Lower lobe of right lung (tissue), 2 donors: ENCODE results near the gene THBS1. TPM values are rescaled to one million over a fixed set of nuclear protein-coding genes. Genes with fewer than 3 reads are reported as not detected.

Experiments used
- ATAC-seq, 2 donors: fragments of 200-7000 bp; cut with Tn5 transposase; one replicate each; pipeline ENCODE4 v1.9.1; 2020 to 2022; ENCODE audit warnings: mild to moderate bottlenecking in 2 of 2, moderate library complexity in 2 of 2
- DNase-seq: peaks from one replicate; pipeline ENCODE4 v3.0.0-alpha.2; 2020
- H3K27ac ChIP-seq: fragments of 200-600 bp; one replicate; pipeline ENCODE4 v1.8.0; 2022
- H3K27me3 ChIP-seq: fragments of 200-600 bp; one replicate; pipeline ENCODE4 v1.8.0; 2022; ENCODE audit warnings: low read depth
- H3K36me3 ChIP-seq: fragments of 200-600 bp; one replicate; pipeline ENCODE4 v1.8.0; 2022; ENCODE audit warnings: mild to moderate bottlenecking
- H3K4me1 ChIP-seq: fragments of 200-600 bp; one replicate; pipeline ENCODE4 v1.8.0; 2022
- H3K4me3 ChIP-seq: fragments of 200-600 bp; one replicate; pipeline ENCODE4 v1.8.0; 2022; ENCODE audit warnings: mild to moderate bottlenecking
- H3K9me3 ChIP-seq: fragments of 200-600 bp; one replicate; pipeline ENCODE4 v1.8.0; 2022
- CTCF ChIP-seq: fragments of 200-600 bp; IDR thresholded peaks from one replicate; pipeline ENCODE4 v1.8.0; 2022; ENCODE audit warnings: antibody characterized with exemption, mild to moderate bottlenecking
- intact Hi-C: fragments of 100-400 bp; cut with DNase I; formaldehyde crosslinking; loops from one replicate; pipeline ENCODE4 v1.11.0; 2022
- total RNA-seq: library from RNA; stranded (reverse); fragmentation: NEBNext Ultra II Directional; extraction: Animal tissue kit (Norgen Biotek cat#: 25700); gene quantifications from one replicate; pipeline ENCODE4 v1.2.1, GENCODE V29; 2021
- donor health status: DM: no; HTN: yes; CAD: no; lungs with severe emphysema.

Gene THBS1
- total RNA-seq, 1 donor from 2014 or later, result 226 TPM

GRCh38 chr15:39593071-39593655, 12.3 kb downstream of the THBS1 start:
- H3K36me3 ChIP-seq, result peaks cover 85% of the 10 kb centered on the region
- intact Hi-C loops, result no loop called here
- DNase-seq (no peak), ATAC-seq (no peak)
- H3K4me1 ChIP-seq, result no peaks in the 10 kb centered on the region
- H3K27ac ChIP-seq, result no peak overlapping the region
- no peak for TF ChIP-seq CTCF
- no peak overlapping the region for H3K4me3 ChIP-seq
- no peaks in the 10 kb centered on the region for H3K9me3 ChIP-seq
- H3K27me3 ChIP-seq, result no peaks in the 10 kb centered on the region

GRCh38 chr15:39593656-39594445, 13.0 kb downstream of the THBS1 start:
- H3K27ac ChIP-seq, result no peak overlapping the region
- no peaks in the 10 kb centered on the region for H3K9me3 ChIP-seq
- no peak overlapping the region for H3K4me3 ChIP-seq
- intact Hi-C loops, result no loop called here
- H3K4me1 ChIP-seq, result no peaks in the 10 kb centered on the region
- no peak for TF ChIP-seq CTCF
- no peak for ATAC-seq
- no peak for DNase-seq
- H3K27me3 ChIP-seq, result no peaks in the 10 kb centered on the region
- peaks cover 78% of the 10 kb centered on the region for H3K36me3 ChIP-seq

GRCh38 chr15:39594446-39595337, 13.8 kb downstream of the THBS1 start:
- no peak for TF ChIP-seq CTCF
- Histone ChIP-seq H3K9me3 (no peaks in the 10 kb centered on the region), H3K36me3 (peaks cover 69% of the 10 kb centered on the region), H3K4me1 (no peaks in the 10 kb centered on the region), H3K27me3 (no peaks in the 10 kb centered on the region), H3K27ac (no peak overlapping the region), H3K4me3 (no peak overlapping the region)
- intact Hi-C loops, result no loop called here
- ATAC-seq (no peak), DNase-seq (no peak)

- no peak for TF ChIP-seq CTCF
- Histone ChIP-seq H3K27ac (no peak overlapping the region), H3K27me3 (no peaks in the 10 kb centered on the region), H3K4me1 (no peaks in the 10 kb centered on the region), H3K36me3 (peaks cover 60% of the 10 kb centered on the region), H3K9me3 (no peaks in the 10 kb centered on the region), H3K4me3 (no peak overlapping the region)
- no peak for DNase-seq
- peak in 1 of 2 donors; percentile 1 for ATAC-seq
- intact Hi-C loops, result no loop called here
Observed at GRCh38 chr15:39595338-39596221, 14.7 kb downstream of the THBS1 start.
